MM.1S (cell line): ENCODE results near the gene TMEM101.

Source experiments
- DNase-seq: peaks from one replicate; pipeline ENCODE4 v3.0.0-alpha.2; 2015
- H2AFZ ChIP-seq: fragments of 300-600 bp; sonication (generic); 2 replicates; pipeline ENCODE4 v1.6.0; 2016; ENCODE audit warnings: antibody characterized with exemption, low read length
- H3F3A ChIP-seq: fragments of 300-600 bp; sonication (generic); 2 replicates; pipeline ENCODE4 v1.6.1; 2016; ENCODE audit warnings: mild to moderate bottlenecking, antibody characterized with exemption, low read length, moderate library complexity, mixed read lengths; ENCODE audit not compliant: insufficient read depth
- H3K27ac ChIP-seq: fragments of 300-600 bp; sonication (generic); 2 replicates; pipeline ENCODE4 v1.5.1; 2016; ENCODE audit warnings: mild to moderate bottlenecking, low read length
- H3K27me3 ChIP-seq: fragments of 300-600 bp; sonication (generic); replicated peaks from 2 replicates; pipeline ENCODE4 v1.6.0; 2016; ENCODE audit warnings: low read length; ENCODE audit not compliant: insufficient read depth
- H3K36me3 ChIP-seq: fragments of 300-600 bp; sonication (generic); replicated peaks from 2 replicates; pipeline ENCODE4 v1.6.1; 2016; ENCODE audit warnings: mild to moderate bottlenecking, low read length, mixed read lengths; ENCODE audit not compliant: insufficient read depth
- H3K4me1 ChIP-seq: fragments of 300-600 bp; sonication (generic); 2 replicates; pipeline ENCODE4 v1.6.1; 2016; ENCODE audit warnings: low read length, mixed read lengths
- H3K4me2 ChIP-seq: fragments of 300-600 bp; sonication (generic); 2 replicates; pipeline ENCODE4 v1.6.0; 2016; ENCODE audit warnings: low read depth, low read length
- H3K4me3 ChIP-seq: fragments of 300-600 bp; sonication (generic); 2 replicates; pipeline ENCODE4 v1.5.1; 2016; ENCODE audit warnings: low read length, mixed read lengths
- H3K79me2 ChIP-seq: fragments of 300-600 bp; sonication (generic); 2 replicates; pipeline ENCODE4 v1.6.1; 2016; ENCODE audit warnings: mixed run types, low read length, mixed read lengths
- H3K9ac ChIP-seq: fragments of 300-600 bp; sonication (generic); 2 replicates; pipeline ENCODE4 v1.6.1; 2016; ENCODE audit warnings: low read length, mixed read lengths
- H3K9me2 ChIP-seq: fragments of 300-600 bp; sonication (generic); replicated peaks from 2 replicates; pipeline ENCODE4 v1.6.1; 2016; ENCODE audit warnings: mild to moderate bottlenecking, low read length, mixed read lengths; ENCODE audit not compliant: insufficient read depth
- H3K9me3 ChIP-seq: fragments of 300-600 bp; sonication (generic); replicated peaks from 2 replicates; pipeline ENCODE4 v1.6.1; 2016; ENCODE audit warnings: mild to moderate bottlenecking, low read length, mixed read lengths; ENCODE audit not compliant: insufficient read depth
- H4K20me1 ChIP-seq: fragments of 300-600 bp; sonication (generic); 2 replicates; pipeline ENCODE4 v1.6.1; 2016; ENCODE audit warnings: mild to moderate bottlenecking, low read length, moderate library complexity, mixed read lengths; ENCODE audit not compliant: insufficient read depth
- CTCF ChIP-seq: fragments of 300-600 bp; sonication (generic); IDR thresholded peaks from 2 replicates; pipeline ENCODE4 v1.5.1; 2016; ENCODE audit warnings: antibody characterized with exemption, low read length, mixed read lengths
- EZH2 ChIP-seq: fragments of 300-600 bp; sonication (generic); optimal IDR thresholded peaks from 2 replicates; pipeline ENCODE3; 2017; ENCODE audit warnings: low read depth, mild to moderate bottlenecking, antibody characterized with exemption, low read length, mixed read lengths
- EZH2phosphoT487 ChIP-seq: fragments of 300-600 bp; sonication (generic); IDR thresholded peaks from 2 replicates; pipeline ENCODE4 v1.6.1; 2018; ENCODE audit warnings: antibody characterized with exemption, low read length

TMEM101 gene

GRCh38 chr17:44029736-44030135 lies 15.0 kb upstream of the TMEM101 start:
- H3K4me3 ChIP-seq, result no peak overlapping the region
- no peaks in the 10 kb centered on the region for H3K79me2 ChIP-seq
- H3K4me1 ChIP-seq, result no peaks in the 10 kb centered on the region
- H4K20me1 ChIP-seq, result no peaks in the 10 kb centered on the region
- TF ChIP-seq CTCF (no peak), EZH2 (no peak), EZH2phosphoT487 (no peak)
- no peak for DNase-seq
- no peak overlapping the region for H3K27ac ChIP-seq
- H2AFZ ChIP-seq, result no peak overlapping the region
- H3K4me2 ChIP-seq, result no peak overlapping the region
- H3K9me3 ChIP-seq, result no peaks in the 10 kb centered on the region
- H3K36me3 ChIP-seq, result no peaks in the 10 kb centered on the region
- no peaks in the 10 kb centered on the region for H3F3A ChIP-seq
- no peaks in the 10 kb centered on the region for H3K27me3 ChIP-seq
- H3K9ac ChIP-seq, result no peak overlapping the region
- H3K9me2 ChIP-seq, result no peaks in the 10 kb centered on the region

GRCh38 chr17:44024853-44025252 lies 10.1 kb upstream of the TMEM101 start:
- DNase-seq, result no peak
- H3K4me1 ChIP-seq, result no peaks in the 10 kb centered on the region
- H3K27ac ChIP-seq, result no peak overlapping the region
- H3K4me2 ChIP-seq, result no peak overlapping the region
- no peaks in the 10 kb centered on the region for H3K9me3 ChIP-seq
- no peaks in the 10 kb centered on the region for H4K20me1 ChIP-seq
- H3K27me3 ChIP-seq, result no peaks in the 10 kb centered on the region
- no peaks in the 10 kb centered on the region for H3F3A ChIP-seq
- no peaks in the 10 kb centered on the region for H3K79me2 ChIP-seq
- H3K36me3 ChIP-seq, result no peaks in the 10 kb centered on the region
- no peaks in the 10 kb centered on the region for H3K9me2 ChIP-seq
- no peak overlapping the region for H3K9ac ChIP-seq
- TF ChIP-seq EZH2phosphoT487 (no peak), EZH2 (no peak), CTCF (no peak)
- no peak overlapping the region for H3K4me3 ChIP-seq
- H2AFZ ChIP-seq, result no peak overlapping the region

- no peak overlapping the region for H3K27ac ChIP-seq
- DNase-seq, result no peak
- no peak overlapping the region for H3K9ac ChIP-seq
- TF ChIP-seq CTCF (no peak), EZH2phosphoT487 (no peak), EZH2 (no peak)
- H2AFZ ChIP-seq, result no peak overlapping the region
- H3K4me3 ChIP-seq, result no peak overlapping the region
- H3K4me2 ChIP-seq, result no peak overlapping the region
- no peaks in the 10 kb centered on the region for H3K27me3 ChIP-seq
- no peaks in the 10 kb centered on the region for H4K20me1 ChIP-seq
- no peaks in the 10 kb centered on the region for H3K79me2 ChIP-seq
- H3K4me1 ChIP-seq, result no peaks in the 10 kb centered on the region
- H3K9me3 ChIP-seq, result no peaks in the 10 kb centered on the region
- no peaks in the 10 kb centered on the region for H3F3A ChIP-seq
- no peaks in the 10 kb centered on the region for H3K9me2 ChIP-seq
- no peaks in the 10 kb centered on the region for H3K36me3 ChIP-seq
Measured at GRCh38 chr17:44024271-44024663, 9.5 kb upstream of the TMEM101 start.
